Pulmonary artery endothelial cell (primary cell): ENCODE results near the gene TOMM6. TPM values are rescaled to one million over a fixed set of nuclear protein-coding genes. Genes with fewer than 3 reads are reported as not detected.
A peak's percentile ranks its signal among the peaks of the same experiment; 100 is the strongest.

Experiments used
- DNase-seq: peaks from one replicate; pipeline ENCODE4 v3.0.0-alpha.2; 2011; ENCODE audit warnings: low read depth, low spot score
- total RNA-seq: library from RNA; depleted of rRNA; stranded (reverse); fragments of >200 nt; gene quantifications from 2 replicates; pipeline ENCODE4 v1.2.3, GENCODE V29; 2014

Gene TOMM6
- total RNA-seq, result 95.8 and 101 TPM in 2 replicates

DNA sequence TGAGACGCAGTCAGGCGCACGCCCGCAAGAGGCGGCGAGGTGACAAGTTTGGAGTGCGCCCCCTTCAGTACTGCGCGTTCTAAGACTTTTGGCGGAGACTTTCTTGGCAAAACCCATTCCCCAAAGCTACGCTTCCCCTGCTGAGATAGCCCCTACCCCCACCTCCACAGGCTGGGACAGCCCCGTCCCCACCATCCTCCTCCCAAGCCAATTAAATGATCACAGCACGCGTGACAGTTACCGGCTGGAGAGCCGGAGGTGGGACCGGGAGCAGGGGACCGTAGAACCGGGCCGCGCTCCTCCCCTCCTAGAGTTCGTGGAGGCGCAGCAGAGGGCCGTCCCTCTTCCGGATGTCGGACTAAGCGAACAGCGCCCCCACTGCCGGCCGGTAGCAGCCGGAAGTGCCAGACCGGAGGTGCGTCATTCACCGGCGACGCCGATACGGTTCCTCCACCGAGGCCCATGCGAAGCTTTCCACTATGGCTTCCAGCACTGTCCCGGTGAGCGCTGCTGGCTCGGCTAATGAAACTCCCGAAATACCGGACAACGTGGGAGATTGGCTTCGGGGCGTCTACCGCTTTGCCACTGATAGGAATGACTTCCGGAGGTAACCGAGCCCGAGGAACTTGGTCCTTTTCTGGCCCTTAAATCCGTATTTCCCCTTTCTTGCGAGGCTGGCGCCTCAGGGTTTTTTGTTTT, at the start of gene TOMM6:
Gene TOMM6 (plus strand): TSS at position 476 of the 699 bp plus-strand sequence. CDS start 4 bp downstream, at position 480.
- DNase-seq, result peak; percentile 85

DNA sequence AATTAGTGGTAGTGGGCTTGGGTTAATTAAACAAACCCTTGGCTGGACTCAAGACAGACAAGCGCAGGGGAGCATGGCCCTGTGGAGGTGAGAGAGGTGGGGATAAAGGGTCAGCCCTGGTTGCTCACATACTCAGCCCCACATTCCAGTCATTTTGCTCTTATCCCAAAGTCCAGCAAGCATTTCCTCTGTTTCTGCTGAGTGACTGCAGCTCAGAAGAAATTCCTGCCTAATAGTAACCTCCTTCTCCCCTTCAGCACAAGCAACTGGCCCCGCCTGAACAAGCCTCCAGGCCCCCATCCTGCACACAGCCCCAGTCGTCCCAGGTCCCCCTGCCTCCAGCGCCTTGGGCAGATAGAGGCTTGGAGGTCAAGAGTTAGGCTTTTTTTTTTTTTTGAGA, 48.5 kb upstream of the TOMM6 start:
- no peak for DNase-seq

GRCh38 chr6:41740366-41741162, 46.9 kb upstream of the TOMM6 start:
- no peak for DNase-seq

GRCh38 chr6:41741625-41742490, 45.6 kb upstream of the TOMM6 start:
- DNase-seq, result no peak

DNA sequence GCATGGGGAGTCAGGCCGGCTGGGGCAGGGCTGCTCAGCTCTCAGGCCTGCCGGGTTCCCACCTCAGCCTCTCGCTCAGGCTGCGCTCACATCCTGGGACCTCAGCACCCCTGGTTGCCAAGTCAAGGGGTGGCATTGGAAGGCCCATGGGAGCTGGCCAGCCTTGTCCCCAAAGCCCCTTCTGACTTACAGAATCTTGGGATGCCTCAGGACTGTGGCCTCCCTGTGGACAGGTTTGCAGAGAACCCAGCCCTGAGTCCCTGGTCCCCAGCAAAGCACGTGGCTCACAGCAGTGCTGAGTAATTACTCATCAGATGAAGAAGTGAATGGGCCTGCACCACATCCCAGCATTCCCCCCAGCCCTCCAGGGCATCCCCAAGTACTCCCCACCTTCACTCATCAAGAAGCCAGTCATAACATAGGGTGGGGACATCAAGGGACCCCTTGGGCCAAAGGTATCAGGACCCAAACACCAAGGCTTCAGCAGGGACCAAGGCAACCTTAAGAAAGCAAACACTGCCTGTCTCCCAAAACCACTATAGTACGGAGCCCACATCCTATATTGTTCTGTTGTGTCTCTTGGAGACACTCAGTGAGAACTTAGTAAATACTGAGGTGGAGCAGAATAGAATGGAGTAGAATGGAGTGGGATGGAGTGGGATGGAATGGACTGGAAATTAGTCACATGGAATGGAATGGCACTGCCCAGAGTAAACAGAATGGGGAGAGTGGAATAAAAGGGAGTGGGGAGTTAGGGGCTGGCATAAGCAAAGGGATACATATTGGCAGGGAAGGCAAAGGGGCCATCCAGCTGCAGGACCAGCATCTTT, 43.9 kb upstream of the TOMM6 start:
- no peak for DNase-seq

DNA sequence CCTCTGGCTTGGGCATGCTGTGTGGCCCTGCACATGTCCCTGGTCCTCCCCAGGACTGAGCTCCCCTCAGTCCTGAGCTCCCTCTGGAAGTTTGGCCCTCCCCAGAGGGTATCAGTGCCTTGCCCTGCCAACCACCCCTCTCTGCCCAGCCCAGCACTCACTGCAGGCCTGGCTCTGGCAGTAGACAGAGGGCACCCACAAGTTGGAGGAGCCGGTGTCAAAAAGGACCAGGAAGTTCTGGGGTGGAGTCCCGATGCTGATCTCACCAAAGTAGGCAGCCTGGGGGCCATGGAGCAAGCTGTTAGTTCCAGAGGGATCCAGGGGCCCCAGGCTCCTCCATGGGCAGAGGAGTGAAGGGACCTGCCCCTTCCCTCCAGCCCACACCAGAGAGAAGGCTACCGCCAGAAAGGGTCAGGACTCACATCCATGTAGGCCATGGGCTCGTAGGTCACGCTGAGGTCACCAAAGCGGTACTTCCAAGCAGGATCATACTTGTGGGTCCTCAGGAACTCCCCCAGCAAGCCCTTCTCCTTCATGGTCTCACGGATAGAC, 43.2 kb upstream of the TOMM6 start:
- DNase-seq, result no peak

GRCh38 chr6:41746107-41746506, 41.4 kb upstream of the TOMM6 start:
- DNase-seq, result no peak

DNA sequence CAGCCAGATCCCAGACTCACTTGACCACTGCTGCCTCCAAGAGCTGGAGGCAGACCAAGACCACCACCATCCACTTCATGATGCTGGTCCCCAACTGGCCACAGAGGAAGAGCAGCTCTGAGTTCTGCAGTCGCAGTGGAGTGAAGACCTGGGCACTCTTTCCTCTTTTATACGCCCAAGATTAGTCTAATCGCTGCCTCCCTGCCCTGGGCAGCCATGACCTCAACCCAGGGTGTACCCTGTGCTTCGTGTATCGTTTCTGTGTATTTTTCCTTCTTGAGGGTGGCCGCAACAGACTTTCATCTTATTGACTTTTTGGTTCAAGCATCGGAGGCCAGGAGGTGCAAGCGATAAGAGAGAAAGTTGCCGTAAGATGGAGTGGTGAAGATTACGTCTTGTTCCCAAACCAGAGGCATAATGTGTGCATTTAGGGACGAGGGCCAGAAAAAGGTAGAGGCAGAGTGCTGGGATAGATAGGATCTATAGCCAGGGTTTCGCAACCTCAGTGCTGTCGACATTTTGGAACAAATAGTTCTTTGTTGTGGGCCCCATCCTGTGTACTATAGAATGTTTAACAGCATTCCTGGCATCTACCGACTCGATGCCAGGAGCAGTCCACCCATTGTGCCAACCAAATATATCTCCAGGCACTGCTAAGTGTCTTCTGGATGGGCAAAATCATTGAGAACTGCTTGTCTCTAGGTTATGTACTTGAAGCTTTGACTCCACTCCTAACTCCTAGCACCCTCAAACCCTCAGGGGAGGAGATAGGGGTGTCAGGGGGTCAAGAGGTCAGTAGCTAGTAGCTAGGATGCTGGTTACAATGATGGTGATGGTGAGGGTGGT, 40.0 kb upstream of the TOMM6 start, which contains the start of gene PGC:
Gene PGC (minus strand): TSS at position 142 of the 846 bp plus-strand sequence. CDS start 63 bp downstream, at position 79.
- DNase-seq, result no peak

DNA sequence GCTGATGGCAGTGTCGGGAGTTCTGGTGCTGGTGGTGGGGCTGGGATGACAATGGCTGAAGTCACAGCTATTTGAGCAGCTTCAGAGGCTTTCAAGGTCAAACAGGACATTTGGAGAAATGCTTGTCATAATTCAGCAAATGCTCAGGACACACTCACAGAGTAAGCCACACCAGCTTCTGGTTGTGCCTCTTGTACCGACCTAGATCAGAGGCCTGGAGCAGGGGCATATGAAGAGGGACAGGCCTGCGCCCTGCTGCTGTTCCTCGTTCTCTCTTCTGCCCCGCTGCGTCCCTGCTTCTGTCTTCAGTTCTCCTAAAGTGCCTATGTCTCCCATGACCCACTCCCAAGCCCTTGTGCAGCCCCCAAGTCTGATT, 39.4 kb upstream of the TOMM6 start:
- DNase-seq, result no peak

- no peak for DNase-seq
Observed at GRCh38 chr6:41748542-41748941, 39.0 kb upstream of the TOMM6 start.

DNA sequence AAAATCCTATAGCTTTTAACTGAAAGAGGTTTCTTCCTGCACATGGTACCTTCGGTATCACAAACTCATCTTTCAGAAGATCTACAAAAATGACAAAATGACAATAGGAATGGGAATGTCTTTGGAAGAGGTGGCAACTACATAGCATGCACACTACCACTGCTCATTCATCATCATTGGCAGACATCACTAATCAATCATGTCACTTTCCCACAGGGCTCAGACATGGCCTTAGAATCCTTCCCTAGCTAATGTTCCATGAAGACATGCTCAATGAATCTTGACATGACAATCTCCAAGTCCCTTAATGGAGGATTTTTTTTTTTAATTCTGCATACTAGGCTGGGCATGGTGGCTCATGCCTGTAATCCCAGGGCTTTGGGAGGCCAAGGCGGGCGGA, 37.1 kb upstream of the TOMM6 start:
- DNase-seq, result no peak

- no peak for DNase-seq
Observed at GRCh38 chr6:41755895-41756294, 31.6 kb upstream of the TOMM6 start.

GRCh38 chr6:41756354-41756753, 31.1 kb upstream of the TOMM6 start:
- no peak for DNase-seq

GRCh38 chr6:41757271-41757670, 30.2 kb upstream of the TOMM6 start:
- no peak for DNase-seq

DNA sequence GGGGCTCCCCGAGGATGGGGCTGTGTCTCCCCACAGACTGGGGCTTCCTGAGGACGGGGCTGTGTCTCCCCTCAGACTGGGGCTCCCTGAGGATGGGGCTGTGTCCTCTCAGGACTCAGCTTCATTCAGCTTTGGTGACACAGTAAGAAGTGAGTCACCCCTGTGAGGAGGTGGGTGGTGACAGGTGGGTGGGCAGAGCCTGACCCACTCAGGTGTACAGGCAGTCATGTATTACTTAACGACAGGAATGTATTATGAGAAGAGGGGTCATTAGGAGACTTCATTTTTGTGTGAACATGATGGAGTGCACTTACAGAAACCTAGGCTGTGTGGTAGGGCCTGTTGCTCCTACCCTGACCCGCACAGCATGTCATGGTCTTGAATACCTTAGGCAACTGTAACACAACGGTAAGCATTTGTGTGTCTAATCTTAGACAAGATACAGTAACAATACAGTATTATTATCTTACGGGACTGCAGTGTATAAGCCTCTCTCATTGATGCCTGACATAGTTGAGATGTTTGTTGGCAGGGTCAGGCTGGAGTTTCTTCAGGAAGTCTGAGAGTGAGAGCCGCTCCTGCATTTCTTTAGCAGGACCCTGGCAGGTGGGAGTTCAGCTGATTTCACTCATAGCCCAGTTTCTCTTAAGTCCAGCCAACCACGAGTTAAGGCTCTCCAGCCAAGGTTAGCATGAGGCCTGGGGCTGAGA, 29.4 kb upstream of the TOMM6 start:
- no peak for DNase-seq

DNA sequence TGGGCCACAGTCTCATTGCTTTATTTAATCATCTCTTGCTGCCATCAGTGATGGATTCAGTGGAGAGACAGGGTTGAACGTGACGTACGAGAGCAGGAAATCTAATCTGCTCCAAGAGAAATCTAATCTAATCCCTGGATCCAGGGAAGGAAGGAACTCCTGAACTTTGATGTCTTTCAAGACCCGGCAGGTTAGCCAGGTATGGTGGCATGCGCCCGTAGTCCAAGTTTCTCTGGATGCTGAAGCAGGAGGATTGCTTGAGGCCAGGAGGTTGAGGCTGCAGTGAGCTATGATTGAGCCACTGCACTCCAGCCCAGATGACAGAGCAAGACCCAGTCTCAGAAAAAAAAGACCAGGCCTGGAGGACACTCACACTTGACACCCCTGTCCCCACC, 28.9 kb upstream of the TOMM6 start:
- DNase-seq, result no peak

DNA sequence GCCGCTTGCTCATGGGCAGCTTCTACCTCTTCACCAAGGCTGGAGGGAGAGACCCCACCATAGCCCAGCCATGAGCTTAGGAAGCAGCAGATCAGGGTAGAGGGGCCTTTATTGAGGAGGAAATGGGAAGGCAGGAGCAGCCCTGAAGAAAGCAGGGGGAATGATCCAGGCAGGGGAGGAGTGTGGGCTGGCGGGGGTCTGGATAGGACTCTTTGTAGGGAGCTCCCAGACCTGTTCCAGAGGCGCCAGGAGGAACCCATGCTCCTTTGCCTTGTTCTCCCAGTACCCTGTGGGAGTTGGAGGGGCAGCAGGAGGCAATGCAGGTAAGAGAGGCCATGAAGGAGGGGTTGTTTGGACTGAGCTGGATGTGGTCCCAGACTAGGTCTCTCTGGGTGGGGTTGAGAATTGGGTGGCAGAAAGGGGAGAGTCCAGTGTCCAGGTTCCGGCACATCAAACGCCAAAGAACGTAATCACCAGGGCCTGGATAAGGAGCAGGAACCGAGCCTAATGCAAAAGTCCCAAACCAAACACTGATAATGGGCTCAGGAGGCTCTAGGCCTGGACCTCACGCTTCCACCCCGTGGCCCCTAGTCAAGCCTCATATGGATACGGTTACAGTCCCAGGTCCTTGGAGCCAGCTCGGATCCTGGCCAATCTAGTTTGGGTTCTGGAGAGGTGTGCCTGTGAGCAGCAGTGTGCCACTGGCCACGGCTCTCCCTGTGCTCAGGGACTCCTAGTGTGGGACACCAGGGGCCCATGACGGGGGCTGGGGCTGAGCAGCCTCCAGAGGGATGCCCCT, 28.2 kb upstream of the TOMM6 start:
- DNase-seq, result no peak

- DNase-seq, result no peak
Observed at GRCh38 chr6:41759905-41760579, 27.5 kb upstream of the TOMM6 start.
